ENCODE measurements around the gene RPRM. TPM values are rescaled to one million over a fixed set of nuclear protein-coding genes. Genes with fewer than 3 reads are reported as not detected.

RPRM gene
- total RNA-seq, 4 donors from 2014 or later: 0.98 TPM; not detected in 3

- no peak for TF ChIP-seq CTCF (IDR thresholded peaks at IDR 0.05; ENCODE audit: low read depth)
Measured at GRCh38 chr2:153497938-153498629, 19.5 kb upstream of the RPRM start.

GRCh38 chr2:153495725-153496124, 17.2 kb upstream of the RPRM start:
- TF ChIP-seq CTCF (IDR thresholded peaks at IDR 0.05; ENCODE audit: low read depth): no peak

GRCh38 chr2:153488072-153488471, 9.5 kb upstream of the RPRM start:
- TF ChIP-seq CTCF (IDR thresholded peaks at IDR 0.05; ENCODE audit: low read depth): no peak

GRCh38 chr2:153487448-153487847, 8.9 kb upstream of the RPRM start:
- no peak for TF ChIP-seq CTCF (IDR thresholded peaks at IDR 0.05; ENCODE audit: low read depth)

- no peak for TF ChIP-seq CTCF (IDR thresholded peaks at IDR 0.05; ENCODE audit: low read depth)
Measured at GRCh38 chr2:153479573-153479972, 1.0 kb upstream of the RPRM start.

- TF ChIP-seq CTCF (IDR thresholded peaks at IDR 0.05; ENCODE audit: low read depth): no peak
Measured at GRCh38 chr2:153477636-153478288, 800 bp downstream of the RPRM start.

GRCh38 chr2:153476816-153477635, 1.5 kb downstream of the RPRM start:
- TF ChIP-seq CTCF (IDR thresholded peaks at IDR 0.05; ENCODE audit: low read depth): no peak

All from subcutaneous adipose tissue (tissue), 4 donors.